Hematopoietic multipotent progenitor cell treated with erythropoietin and hydrocortisone succinate and interleukin-3 and kit ligand, for 6 days (in vitro differentiated cells): ENCODE data around the gene GNAT1.
A peak's percentile ranks its signal among the peaks of the same experiment; 100 is the strongest.

Experiments used
- DNase-seq: peaks from one replicate; pipeline ENCODE4 v3.0.0-alpha.2; 2015

The GNAT1 gene

DNA sequence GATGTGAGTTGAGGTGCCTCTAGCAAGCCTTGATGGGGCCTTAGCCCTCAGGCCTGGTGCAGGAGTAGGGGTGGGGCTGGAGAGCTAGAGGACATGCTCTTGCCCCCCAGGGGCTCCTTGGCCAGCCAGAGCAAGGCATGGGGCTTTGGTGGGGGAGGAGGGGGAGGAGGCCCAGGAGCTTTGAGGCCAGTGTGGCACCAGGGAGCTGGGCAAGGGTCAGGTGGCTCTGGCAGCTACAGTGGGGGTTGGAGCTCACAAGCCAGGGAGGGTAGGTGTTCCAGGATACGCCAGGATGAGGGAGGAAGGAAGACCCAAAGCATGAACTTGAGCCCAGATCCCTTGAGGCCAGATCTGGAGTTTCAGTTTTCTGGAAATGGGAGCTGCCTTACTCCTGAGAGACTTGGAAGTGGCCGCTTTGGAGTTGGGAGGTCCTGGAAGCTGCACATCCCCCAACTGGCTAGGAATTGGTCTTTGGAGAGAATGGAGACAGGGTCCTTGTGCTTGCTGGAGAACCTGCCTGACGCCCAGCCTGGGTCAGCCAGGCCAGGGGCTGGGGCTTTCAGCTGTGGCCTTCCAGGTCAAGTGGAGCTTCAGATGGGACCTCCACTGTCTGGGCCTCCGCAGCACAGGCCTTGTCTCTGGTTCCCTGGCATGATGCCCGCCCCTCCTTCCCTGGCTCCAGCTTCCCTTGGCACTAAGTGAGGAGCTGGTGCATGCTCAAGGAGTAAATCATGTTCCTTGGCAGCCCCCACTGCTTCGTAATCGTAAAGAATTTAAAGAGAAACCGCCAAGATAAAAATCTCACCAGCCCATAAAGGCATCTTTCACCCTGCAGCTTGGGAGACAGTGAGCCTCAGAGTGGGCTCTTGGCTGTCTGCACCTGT lies 27.6 kb upstream of the GNAT1 start:
- DNase-seq, result no peak

DNA sequence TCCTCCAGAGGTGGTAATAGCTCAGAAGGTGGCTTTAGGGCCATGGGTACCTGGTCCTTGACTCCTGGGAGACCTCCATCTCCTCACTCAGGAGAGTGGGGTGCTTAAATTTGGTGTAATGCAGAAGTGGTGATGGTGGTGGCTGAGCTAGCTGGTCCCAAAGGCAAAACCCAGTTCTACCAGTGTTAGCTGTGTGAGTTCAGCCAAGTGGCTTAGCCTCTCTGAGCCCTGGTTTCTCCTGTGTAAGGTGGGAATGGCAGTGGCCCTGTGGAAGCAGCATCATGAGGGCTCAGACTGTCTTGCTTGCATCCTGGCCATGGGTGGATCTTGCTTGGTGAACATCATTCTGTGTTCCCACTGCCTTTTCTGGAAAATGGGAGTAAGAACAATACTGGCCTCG lies 26.9 kb upstream of the GNAT1 start:
- no peak for DNase-seq

DNA sequence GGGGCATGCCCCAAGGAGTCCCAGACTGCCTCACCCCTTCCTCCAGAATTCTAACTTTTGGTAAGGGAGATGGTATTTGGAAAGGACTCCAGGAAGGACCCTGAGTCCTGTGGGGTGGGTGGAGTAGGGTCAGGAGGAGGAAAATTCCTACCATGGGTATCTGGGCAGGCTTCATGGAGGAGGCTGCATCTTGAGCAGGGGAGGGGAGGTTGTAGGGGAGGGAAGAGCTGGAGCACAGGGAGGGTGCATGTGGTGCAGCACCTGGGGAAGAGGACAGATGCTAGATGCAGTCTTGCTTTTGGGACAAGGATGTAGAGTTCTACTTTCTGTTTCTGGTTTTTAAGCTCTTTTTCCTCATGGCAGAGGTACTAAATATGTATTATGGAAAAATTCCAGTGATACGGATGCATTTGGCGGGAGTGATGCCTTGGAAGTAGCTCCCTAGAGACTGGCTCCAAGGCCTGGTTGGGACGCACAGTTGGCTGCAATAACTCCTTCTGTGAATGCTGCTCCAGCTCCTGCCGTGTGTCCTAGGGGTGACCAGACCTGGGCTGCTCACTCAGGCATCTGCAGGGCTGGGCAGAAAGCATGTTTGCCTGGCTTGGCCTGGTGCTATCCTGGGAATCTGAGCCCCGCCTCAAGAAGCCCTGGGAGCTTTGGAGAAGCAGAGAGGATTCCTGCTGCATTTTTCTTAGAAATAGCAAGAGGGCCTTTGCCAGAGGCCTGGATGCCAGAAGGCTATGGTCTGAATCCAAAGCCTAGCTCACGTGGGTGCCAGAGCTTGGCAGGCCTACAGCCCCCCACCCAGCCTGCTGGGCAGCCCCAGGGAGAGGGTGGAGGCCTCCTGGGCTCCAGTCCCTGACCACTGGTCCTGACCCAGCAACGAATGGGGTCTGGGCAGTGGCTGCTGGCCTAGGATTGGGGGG lies 26.2 kb upstream of the GNAT1 start:
- DNase-seq, result no peak

DNA sequence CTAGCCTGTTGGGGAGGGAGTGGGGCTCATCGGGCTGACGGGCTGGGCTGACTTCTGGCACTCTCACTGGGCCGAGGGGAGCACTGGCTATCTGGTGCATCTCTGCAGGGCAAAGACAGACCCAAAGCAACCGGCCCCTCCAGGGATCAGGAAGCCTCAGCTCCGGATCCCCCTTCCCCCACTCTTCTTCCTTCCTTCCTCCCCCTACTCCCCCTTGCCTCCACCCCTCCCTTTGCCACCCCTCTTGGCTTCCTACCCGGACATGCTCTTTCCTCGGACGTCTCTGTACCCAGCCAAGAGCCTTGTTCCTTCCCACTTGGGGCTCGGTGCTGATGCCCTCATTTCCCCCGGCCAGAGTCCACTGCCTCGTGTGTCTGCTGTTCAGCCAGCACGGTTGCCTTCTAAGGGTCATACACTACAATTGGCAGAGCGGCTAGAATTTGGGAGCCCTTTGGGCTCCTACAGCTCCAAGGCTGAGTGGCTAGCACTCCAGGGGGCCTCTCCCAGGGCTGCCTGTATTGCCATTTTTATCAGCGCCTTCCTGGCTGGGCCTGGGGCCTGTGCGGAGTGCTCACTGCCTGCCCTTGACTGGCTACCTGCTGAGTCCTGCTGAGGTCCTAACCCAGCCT lies 25.4 kb upstream of the GNAT1 start:
- no peak for DNase-seq

DNA sequence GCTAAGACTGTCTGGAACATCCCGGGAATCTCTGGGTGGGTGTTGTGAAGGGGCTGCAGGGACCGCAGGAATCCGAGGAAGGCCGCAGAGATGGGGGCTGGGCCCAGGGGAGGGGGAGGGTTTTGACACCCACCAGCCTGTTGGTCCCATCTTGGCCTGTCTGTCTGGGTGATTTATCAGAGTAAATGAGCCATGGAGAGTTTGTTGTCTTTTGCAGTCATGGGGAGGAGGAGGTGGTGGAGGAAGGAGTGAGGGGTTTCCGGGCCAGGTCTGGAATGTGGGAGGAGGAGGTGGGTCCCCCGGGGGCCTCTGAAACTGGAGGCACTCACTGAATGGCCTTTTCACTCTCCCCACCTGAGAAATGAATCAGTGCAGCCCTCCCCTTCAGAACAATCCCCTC lies 24.8 kb upstream of the GNAT1 start:
- DNase-seq, result no peak

DNA sequence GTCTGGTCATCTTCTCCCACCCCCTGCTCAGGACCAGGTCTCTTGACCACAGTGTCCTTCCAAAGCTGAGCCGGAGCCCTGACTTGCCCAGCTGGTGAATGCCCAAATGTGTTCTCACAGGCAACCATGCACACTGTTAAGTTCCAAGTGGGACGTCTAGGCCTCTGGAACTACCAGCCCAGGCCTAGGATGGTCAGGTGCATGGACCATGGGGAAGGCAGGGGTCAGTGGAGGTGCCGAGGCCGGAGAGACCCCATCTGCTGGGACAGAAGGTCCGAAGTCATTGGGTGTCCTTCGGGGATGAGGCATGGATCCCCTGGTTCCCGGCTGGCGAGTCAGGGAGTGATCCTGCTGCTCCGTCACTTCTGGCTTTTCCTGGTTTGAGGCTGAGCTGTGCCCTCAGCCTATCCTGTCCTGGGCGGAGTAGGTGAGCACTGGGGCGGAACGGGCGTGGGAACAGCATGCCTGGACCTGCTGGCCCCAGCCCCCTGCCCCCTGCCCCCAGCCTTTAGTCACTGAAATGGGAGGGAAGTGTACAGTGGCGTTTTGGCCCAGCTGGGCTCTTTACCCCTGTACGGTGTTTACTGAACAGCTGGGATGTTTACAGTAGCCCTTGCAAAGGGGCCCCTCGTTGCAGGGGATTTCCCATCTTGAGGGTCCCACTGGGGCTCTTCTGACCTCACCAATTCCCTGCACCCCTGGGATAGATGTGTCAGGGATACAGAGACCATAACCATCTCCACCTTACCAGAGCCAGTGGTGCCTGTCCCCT lies 24.2 kb upstream of the GNAT1 start:
- DNase-seq, result no peak

DNA sequence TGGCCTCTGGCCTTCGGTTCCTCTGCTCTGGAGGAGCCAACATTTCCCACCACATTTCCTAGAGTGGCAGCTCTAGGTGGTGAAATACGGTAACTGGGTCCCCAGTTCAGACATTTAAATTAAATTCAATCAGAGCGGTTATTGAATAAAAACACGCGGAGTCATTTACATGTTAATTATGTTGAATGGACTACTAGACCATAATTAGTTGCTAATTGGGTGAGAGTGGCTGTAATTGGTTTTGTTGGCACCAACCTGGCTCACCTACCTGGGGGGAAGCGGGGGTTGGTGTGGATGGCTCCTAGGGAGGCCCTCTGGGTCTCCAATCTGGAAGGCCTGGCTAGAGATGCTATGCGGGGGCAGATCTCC lies 23.6 kb upstream of the GNAT1 start:
- no peak for DNase-seq

DNA sequence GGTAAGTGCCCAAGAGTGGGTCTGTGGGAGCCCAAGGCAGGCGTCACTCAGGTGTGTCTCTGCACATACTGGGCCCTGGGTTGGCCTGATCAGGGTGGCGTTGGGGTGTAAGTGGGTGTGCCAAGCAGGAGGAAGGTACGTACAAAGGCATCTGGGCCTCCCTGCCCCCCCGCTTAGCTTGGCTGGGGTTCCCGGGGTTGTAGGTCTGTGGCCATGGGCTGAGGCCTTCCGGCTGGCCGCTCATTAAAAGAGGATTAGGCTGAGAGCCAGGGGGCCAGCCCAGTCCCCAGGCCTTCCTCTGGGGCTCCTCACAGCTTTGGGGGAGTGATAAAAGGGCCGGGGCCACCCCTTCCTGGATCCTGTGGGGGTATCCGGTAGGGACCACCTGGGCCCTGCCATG lies 23.0 kb upstream of the GNAT1 start:
- DNase-seq, result no peak

DNA sequence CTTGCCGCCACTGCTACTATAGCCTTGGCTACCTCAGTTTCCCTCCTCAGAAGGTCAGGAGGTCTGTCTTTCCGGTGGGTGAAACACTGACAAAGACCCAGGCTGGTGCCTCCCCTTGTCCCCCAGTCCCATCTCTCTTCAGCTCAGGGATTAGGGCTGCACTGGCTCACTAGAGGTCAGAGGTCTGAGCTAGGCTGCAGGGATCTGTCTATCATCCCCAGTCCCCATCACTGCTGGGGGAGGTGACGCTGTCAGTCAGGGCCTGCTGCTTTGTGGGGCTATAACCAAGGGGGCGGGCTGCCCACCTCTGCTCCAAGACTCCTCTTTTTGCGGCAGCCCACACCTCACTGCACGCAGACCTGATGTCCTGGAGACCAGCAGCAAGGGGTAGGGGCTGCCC lies 22.6 kb upstream of the GNAT1 start:
- DNase-seq, result no peak

DNA sequence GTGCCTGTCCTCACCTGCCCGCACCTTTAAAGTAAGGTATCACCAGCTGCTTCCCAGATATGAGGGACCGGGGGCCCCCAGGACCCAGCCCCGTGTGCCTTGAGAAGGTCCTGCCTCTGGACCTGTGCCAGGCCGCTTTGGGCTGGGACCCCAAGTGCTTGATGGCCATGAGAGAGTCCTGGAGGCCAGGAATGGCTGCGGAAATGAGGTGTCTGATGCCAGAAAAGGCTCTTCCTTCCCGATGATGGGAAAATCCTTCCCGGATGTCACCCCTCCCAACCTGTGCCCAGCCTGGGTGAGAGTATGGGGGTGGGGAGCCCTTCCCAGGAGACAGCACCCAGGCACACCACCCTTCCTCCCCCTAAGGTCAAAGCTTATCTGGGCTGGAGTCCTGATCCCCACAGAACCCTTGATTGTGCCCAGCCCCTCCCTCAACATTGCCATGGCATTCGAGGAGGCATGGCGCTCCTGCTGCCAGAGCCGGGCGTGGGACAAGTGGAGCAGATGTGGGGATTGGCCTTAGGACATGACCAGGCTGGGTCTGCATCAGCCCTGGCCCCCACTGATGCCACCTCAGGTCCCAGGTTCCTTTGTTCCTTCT lies 22.1 kb upstream of the GNAT1 start:
- DNase-seq, result no peak

DNA sequence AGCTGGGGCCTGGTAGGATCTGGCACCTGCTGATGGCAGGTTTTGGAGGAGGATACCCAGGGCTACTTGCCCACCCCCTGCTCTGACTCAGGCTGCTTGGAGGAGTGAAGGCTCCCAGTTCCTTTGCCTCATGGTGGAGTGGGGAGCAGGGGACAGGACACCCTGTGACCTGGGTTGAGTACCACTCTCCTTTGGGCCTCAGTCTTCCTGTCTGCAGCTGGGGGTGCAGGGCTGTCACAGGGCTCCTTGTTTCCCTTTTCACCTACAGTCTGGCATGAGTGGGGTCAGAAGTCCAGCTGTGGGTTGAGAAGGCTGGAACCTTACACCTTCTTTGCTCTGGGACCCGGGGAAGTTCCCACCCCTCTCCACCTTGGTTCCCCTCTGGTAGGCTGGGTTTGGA lies 21.6 kb upstream of the GNAT1 start:
- no peak for DNase-seq

DNA sequence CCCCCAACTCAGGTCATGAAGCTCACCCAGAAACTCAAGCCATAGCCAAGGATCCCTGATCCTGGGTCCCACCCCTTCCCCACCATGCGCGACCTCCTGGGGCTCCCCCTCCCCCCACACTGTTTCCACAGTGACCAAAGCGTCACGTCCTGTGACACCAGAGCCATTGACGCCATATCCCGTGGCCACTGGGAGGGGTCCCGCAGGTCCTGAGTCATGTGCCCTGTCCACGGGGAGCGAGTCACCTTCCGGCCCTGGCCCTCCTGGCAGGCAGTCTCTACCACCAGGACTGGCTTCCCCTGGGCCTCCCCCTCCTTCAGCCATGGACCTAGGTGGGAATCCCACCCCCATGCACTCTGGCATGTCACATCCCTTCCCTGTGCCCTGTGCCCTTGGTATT lies 20.7 kb upstream of the GNAT1 start:
- no peak for DNase-seq

DNA sequence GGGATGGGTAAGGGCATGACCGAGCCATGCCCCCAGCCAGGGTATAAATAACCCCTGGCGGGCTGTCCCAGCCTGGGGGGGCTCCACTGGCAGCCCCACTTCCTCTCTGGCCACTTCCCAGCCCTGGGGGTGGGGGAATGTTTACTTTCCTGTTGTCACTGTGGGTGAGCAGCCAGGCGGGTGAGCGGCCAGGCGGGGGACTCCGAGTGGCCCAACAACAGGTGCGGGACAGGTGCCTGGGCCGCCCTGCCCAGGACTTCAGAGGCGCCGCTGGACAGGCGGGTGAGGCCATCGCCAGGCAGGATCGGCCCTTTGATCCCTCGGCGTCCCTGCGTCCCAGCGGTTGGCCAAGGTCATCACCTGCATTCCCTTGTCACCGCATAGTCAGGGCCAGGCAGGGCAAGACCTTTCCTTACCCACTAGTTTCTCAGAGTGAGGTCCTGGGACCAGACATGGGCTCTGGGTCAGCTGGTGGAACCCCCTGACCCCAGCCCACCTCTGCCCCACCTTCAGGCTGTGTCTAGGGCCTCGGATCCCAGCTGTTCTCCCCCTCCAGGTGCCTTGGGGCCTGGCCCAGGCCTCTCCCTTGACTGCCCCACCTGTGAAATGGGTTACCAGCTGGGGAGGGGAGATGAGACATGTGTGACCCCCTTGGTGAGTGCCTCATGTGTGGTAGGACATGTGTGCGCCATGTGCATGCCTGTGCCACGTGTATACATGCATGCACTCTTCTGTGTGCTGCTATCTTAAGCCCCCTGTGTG lies 19.7 kb upstream of the GNAT1 start:
- DNase-seq, result no peak

DNA sequence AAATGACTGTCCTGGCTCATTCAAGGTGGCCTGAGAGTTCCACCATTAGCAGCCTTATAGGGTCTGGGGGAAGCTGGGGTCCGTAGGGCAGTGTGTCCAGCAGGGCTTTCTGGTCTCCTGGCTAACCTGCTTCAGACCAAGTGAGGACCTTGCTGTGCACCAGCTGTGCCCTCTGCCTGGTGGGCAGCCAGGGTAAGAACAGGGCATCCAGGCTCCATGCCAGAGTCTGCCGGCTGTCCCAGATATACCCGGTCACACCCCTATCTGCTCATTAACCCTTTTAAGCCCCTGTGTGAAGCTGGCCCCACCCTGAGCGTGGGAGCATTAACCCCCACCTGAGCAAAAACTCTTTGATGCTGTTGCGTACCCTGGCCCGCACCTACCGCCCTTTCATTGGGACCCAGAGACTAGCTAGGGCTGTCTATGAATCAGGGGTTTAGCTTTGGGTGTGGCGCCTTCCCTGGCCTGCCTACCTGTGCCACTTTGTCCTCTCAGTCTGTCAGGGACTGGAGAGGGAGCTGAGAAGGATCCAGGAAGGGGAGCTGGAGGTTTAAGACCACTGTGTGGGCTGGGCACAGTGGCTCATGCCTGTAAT lies 18.7 kb upstream of the GNAT1 start:
- peak; percentile 72 for DNase-seq

DNA sequence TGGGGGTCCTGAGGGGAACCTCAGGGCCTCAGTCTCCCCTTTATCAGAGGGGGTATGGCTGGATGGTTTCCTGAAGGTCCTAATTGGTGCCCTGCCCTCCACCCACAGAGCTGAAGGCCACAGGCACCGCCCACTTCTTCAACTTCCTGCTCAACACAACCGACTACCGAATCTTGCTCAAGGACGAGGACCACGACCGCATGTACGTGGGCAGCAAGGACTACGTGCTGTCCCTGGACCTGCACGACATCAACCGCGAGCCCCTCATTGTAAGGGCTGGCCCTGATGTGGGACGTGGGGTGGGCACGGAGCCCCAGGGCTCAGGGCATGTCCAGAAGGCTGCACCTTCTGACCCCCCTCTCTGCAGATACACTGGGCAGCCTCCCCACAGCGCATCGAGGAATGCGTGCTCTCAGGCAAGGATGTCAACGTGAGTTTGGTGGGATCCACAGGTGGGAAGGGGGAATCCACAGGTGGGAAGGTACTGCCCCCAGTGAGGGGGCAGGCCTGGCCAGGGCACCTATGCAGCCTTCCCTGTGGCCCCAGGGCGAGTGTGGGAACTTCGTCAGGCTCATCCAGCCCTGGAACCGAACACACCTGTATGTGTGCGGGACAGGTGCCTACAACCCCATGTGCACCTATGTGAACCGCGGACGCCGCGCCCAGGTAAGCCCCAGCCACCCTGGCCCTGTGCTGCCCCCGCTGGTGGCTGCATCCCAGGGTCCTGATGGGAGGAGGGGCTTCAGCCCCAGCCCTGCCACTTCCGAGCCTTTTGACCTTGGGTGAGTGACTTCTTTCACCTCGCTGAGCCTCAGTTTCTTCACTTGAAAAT lies 17.5 kb upstream of the GNAT1 start:
- DNase-seq, result peak; percentile 57

DNA sequence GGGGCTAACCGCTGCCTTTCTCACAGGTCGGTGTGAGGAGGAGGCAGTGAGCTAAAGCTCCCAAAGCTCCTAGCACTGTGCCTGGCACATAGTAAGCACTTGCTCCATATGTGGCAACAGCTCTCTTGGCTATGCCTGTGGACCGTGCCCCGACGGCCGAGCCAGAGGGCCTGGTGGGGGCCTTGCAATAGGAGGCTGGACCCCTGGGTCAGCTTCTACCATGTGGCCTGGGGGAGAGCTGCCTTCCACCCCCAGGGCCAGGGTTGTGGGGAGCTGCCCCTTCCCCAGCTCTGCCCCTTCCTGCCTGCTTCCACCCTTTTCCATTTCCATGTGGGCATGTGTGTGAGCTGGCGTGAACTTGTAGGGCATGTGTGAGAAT lies 16.9 kb upstream of the GNAT1 start:
- no peak for DNase-seq

DNA sequence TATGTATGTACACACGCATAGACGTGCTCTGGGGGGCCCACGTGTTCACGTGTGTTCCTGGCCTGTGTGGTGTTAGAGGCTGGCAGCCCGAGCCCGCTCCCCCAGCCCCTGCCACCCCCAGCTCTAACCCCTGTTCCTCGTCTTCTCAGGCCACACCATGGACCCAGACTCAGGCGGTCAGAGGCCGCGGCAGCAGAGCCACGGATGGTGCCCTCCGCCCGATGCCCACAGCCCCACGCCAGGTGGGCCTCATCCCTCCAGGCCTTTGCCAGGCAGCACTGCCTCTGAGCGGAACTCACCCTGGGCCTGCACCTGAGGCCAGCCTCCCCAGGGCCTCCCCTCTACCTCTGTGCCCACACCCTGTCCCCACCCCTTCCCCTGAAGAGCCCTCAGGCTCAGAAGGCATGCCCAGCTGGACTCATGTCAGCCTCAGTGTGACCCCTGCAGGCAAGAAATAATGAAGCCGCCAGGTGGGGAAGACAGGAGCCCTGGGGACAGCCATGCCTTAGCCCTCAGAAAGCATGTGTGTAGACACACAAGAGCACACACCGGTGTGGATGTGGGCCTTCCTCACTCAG lies 16.4 kb upstream of the GNAT1 start:
- no peak for DNase-seq

DNA sequence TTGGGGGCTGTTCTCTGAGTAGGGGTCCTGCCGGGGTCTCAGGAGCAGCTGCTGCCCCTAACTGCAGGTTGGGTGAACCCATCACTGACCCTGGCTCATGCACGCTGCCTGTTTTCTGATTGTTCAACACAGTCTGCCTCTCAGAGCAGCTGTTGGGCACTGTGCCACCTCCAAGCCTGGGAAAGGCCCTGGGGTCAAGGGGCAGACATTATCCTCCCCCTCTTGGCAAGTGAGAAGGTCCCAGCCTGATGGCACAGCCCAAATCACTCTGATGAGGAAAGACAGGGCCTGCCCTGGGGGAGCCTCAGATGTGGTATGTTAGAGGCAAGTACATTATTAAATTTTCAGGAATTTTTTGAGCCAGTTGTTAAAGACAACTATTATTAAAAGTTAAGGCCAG lies 14.1 kb upstream of the GNAT1 start:
- no peak for DNase-seq

DNA sequence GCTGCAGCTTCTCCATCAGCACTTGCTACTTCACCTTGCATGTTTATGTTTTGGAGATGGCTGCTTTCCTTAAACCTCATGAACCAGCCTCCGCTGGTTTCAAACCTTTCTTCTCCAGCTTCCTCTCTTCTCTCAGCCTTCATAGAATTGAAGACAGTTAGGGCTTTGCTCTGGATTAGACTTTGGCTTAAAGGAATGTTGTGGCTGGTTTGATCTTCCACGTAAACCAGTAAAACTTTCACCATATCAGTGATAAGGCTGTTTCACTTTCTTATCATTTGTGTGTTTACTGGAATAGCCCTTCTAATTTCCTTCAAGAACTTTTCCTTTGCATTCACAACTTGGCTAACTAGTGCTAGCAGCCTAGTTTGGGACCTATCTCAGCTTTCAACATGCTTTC lies 11.7 kb upstream of the GNAT1 start:
- no peak for DNase-seq

DNA sequence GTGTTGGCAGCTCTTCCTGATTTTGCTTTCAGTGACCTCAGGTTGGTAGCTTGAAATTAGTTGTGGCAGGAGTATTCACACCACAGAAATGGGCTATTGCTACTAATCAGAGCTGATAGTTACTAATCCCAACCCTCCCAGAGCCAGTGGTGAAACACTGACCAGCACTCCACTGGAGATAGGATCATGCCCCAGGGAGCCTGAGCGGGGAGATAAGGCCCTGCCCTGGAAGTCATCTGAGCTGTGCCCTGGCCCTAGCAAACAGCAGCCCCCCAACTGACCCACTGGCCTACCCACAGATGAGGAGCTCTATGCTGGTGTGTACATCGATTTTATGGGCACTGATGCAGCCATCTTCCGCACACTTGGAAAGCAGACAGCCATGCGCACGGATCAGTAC lies 9.4 kb upstream of the GNAT1 start:
- DNase-seq, result no peak
